Hepatic stellate cell (primary cell): ENCODE measurements around the gene VWA5B2.
"Not testable (repeated sequence)": the region's sequence is repeated elsewhere in the genome, so short reads cannot be mapped to it uniquely, and the experiment has no call there.

ENCODE experiments used
- DNase-seq: peaks from one replicate; pipeline ENCODE4 v3.0.0; 2011; ENCODE audit warnings: low spot score

The VWA5B2 gene

GRCh38 chr3:184241447-184242296, 12.3 kb downstream of the VWA5B2 start:
- no peak for DNase-seq

- no peak for DNase-seq
Measured at GRCh38 chr3:184242297-184242685, 12.9 kb downstream of the VWA5B2 start.

GRCh38 chr3:184248454-184249411, 19.3 kb downstream of the VWA5B2 start, which contains the start of gene ALG3:
TSS of gene ALG3 (minus strand) at chr3:184248962. CDS start at chr3:184248940, 22 bp downstream.
- peak; percentile 87 for DNase-seq

- DNase-seq, result peak; percentile 97
Measured at GRCh38 chr3:184249412-184250166, 20.2 kb downstream of the VWA5B2 start, which contains the start of gene EEF1AKMT4. TSS of gene EEF1AKMT4 (plus strand) at chr3:184249672. CDS start at chr3:184249695, 23 bp downstream.

- DNase-seq, result peak; percentile 90
Measured at GRCh38 chr3:184250167-184250828, 20.9 kb downstream of the VWA5B2 start.

GRCh38 chr3:184255291-184256039, 26.1 kb downstream of the VWA5B2 start:
- no peak for DNase-seq

GRCh38 chr3:184257083-184257915, 27.9 kb downstream of the VWA5B2 start:
- no peak for DNase-seq

- no peak for DNase-seq
Measured at GRCh38 chr3:184258926-184259325, 29.5 kb downstream of the VWA5B2 start.

- no peak for DNase-seq
Measured at GRCh38 chr3:184259396-184259877, 30.1 kb downstream of the VWA5B2 start.

GRCh38 chr3:184259878-184260723, 30.7 kb downstream of the VWA5B2 start:
- DNase-seq, result peak; percentile 70

GRCh38 chr3:184260724-184261269, 31.4 kb downstream of the VWA5B2 start:
- DNase-seq, result no peak

- peak; percentile 79 for DNase-seq
Measured at GRCh38 chr3:184261270-184261853, 32.0 kb downstream of the VWA5B2 start, which contains the start of gene CAMK2N2. TSS of gene CAMK2N2 (minus strand) at chr3:184261553. CDS start at chr3:184261285, 268 bp downstream.

GRCh38 chr3:184261854-184262763, 32.7 kb downstream of the VWA5B2 start:
- peak; percentile 54 for DNase-seq

- no peak for DNase-seq
Measured at GRCh38 chr3:184262764-184263179, 33.4 kb downstream of the VWA5B2 start.

- DNase-seq, result not testable (repeated sequence)
Measured at GRCh38 chr3:184267249-184267648, 37.9 kb downstream of the VWA5B2 start.

GRCh38 chr3:184272269-184272668, 42.9 kb downstream of the VWA5B2 start:
- no peak for DNase-seq

GRCh38 chr3:184275381-184275701, 46.0 kb downstream of the VWA5B2 start:
- no peak for DNase-seq
